MM.1S (cell line): ENCODE measurements around the gene PLEKHA7.

ENCODE experiments used
- DNase-seq: peaks from one replicate; pipeline ENCODE4 v3.0.0-alpha.2; 2015
- H2AFZ ChIP-seq: fragments of 300-600 bp; sonication (generic); 2 replicates; pipeline ENCODE4 v1.6.0; 2016; ENCODE audit warnings: antibody characterized with exemption, low read length
- H3F3A ChIP-seq: fragments of 300-600 bp; sonication (generic); 2 replicates; pipeline ENCODE4 v1.6.1; 2016; ENCODE audit warnings: mild to moderate bottlenecking, antibody characterized with exemption, low read length, moderate library complexity, mixed read lengths; ENCODE audit not compliant: insufficient read depth
- H3K27ac ChIP-seq: fragments of 300-600 bp; sonication (generic); 2 replicates; pipeline ENCODE4 v1.5.1; 2016; ENCODE audit warnings: mild to moderate bottlenecking, low read length
- H3K27me3 ChIP-seq: fragments of 300-600 bp; sonication (generic); replicated peaks from 2 replicates; pipeline ENCODE4 v1.6.0; 2016; ENCODE audit warnings: low read length; ENCODE audit not compliant: insufficient read depth
- H3K36me3 ChIP-seq: fragments of 300-600 bp; sonication (generic); replicated peaks from 2 replicates; pipeline ENCODE4 v1.6.1; 2016; ENCODE audit warnings: mild to moderate bottlenecking, low read length, mixed read lengths; ENCODE audit not compliant: insufficient read depth
- H3K4me1 ChIP-seq: fragments of 300-600 bp; sonication (generic); 2 replicates; pipeline ENCODE4 v1.6.1; 2016; ENCODE audit warnings: low read length, mixed read lengths
- H3K4me2 ChIP-seq: fragments of 300-600 bp; sonication (generic); 2 replicates; pipeline ENCODE4 v1.6.0; 2016; ENCODE audit warnings: low read depth, low read length
- H3K4me3 ChIP-seq: fragments of 300-600 bp; sonication (generic); 2 replicates; pipeline ENCODE4 v1.5.1; 2016; ENCODE audit warnings: low read length, mixed read lengths
- H3K79me2 ChIP-seq: fragments of 300-600 bp; sonication (generic); 2 replicates; pipeline ENCODE4 v1.6.1; 2016; ENCODE audit warnings: mixed run types, low read length, mixed read lengths
- H3K9ac ChIP-seq: fragments of 300-600 bp; sonication (generic); 2 replicates; pipeline ENCODE4 v1.6.1; 2016; ENCODE audit warnings: low read length, mixed read lengths
- H3K9me2 ChIP-seq: fragments of 300-600 bp; sonication (generic); replicated peaks from 2 replicates; pipeline ENCODE4 v1.6.1; 2016; ENCODE audit warnings: mild to moderate bottlenecking, low read length, mixed read lengths; ENCODE audit not compliant: insufficient read depth
- H3K9me3 ChIP-seq: fragments of 300-600 bp; sonication (generic); replicated peaks from 2 replicates; pipeline ENCODE4 v1.6.1; 2016; ENCODE audit warnings: mild to moderate bottlenecking, low read length, mixed read lengths; ENCODE audit not compliant: insufficient read depth
- H4K20me1 ChIP-seq: fragments of 300-600 bp; sonication (generic); 2 replicates; pipeline ENCODE4 v1.6.1; 2016; ENCODE audit warnings: mild to moderate bottlenecking, low read length, moderate library complexity, mixed read lengths; ENCODE audit not compliant: insufficient read depth
- CTCF ChIP-seq: fragments of 300-600 bp; sonication (generic); IDR thresholded peaks from 2 replicates; pipeline ENCODE4 v1.5.1; 2016; ENCODE audit warnings: antibody characterized with exemption, low read length, mixed read lengths
- EZH2 ChIP-seq: fragments of 300-600 bp; sonication (generic); optimal IDR thresholded peaks from 2 replicates; pipeline ENCODE3; 2017; ENCODE audit warnings: low read depth, mild to moderate bottlenecking, antibody characterized with exemption, low read length, mixed read lengths
- EZH2phosphoT487 ChIP-seq: fragments of 300-600 bp; sonication (generic); IDR thresholded peaks from 2 replicates; pipeline ENCODE4 v1.6.1; 2018; ENCODE audit warnings: antibody characterized with exemption, low read length

Gene PLEKHA7

GRCh38 chr11:17010851-17011420 lies 3.3 kb downstream of the PLEKHA7 start:
- Histone ChIP-seq H3K4me2 (no peak overlapping the region), H3K9me2 (no peaks in the 10 kb centered on the region)
- TF ChIP-seq EZH2, result no peak
- no peak for TF ChIP-seq CTCF
- no peak for TF ChIP-seq EZH2phosphoT487

GRCh38 chr11:17008099-17008498 lies 6.1 kb downstream of the PLEKHA7 start:
- Histone ChIP-seq H3K4me1 (no peaks in the 10 kb centered on the region), H4K20me1 (no peaks in the 10 kb centered on the region), H3K79me2 (peaks cover 90% of the 10 kb centered on the region), H3K4me2 (no peak overlapping the region), H3K27ac (no peak overlapping the region), H3K9ac (no peak overlapping the region), H2AFZ (no peak overlapping the region), H3F3A (no peaks in the 10 kb centered on the region), H3K4me3 (no peak overlapping the region), H3K9me2 (no peaks in the 10 kb centered on the region), H3K36me3 (no peaks in the 10 kb centered on the region), H3K9me3 (no peaks in the 10 kb centered on the region), H3K27me3 (no peaks in the 10 kb centered on the region)
- TF ChIP-seq EZH2 (no peak), EZH2phosphoT487 (no peak), CTCF (no peak)
- no peak for DNase-seq

More at GRCh38 chr11:17010851-17011420, 3.3 kb downstream of the PLEKHA7 start:
- Histone ChIP-seq H3F3A (peaks cover 6% of the 10 kb centered on the region; the same call in 1 of the 2 replicates), H3K4me1 (0 out of 2 replicates have a peak, but pooled peaks cover 4% of the 10 kb centered on the region), H3K27me3 (no peaks in the 10 kb centered on the region), H3K27ac (no peak overlapping the region), H3K36me3 (no peaks in the 10 kb centered on the region), H4K20me1 (no peaks in the 10 kb centered on the region), H3K79me2 (peaks cover 84% of the 10 kb centered on the region), H2AFZ (no peak overlapping the region), H3K4me3 (no peak overlapping the region), H3K9me3 (no peaks in the 10 kb centered on the region), H3K9ac (no peak overlapping the region)
- DNase-seq, result no peak

GRCh38 chr11:17005646-17006045 lies 8.6 kb downstream of the PLEKHA7 start:
- Histone ChIP-seq H3F3A (no peaks in the 10 kb centered on the region), H3K27ac (no peak overlapping the region), H3K4me1 (no peaks in the 10 kb centered on the region), H3K36me3 (no peaks in the 10 kb centered on the region), H3K4me2 (no peak overlapping the region), H4K20me1 (no peaks in the 10 kb centered on the region), H3K79me2 (peaks cover 89% of the 10 kb centered on the region), H3K27me3 (no peaks in the 10 kb centered on the region), H3K9me2 (no peaks in the 10 kb centered on the region), H3K4me3 (no peak overlapping the region), H2AFZ (no peak overlapping the region), H3K9ac (no peak overlapping the region), H3K9me3 (no peaks in the 10 kb centered on the region)
- DNase-seq, result no peak
- no peak for TF ChIP-seq EZH2

- H3K27me3 ChIP-seq, result no peaks in the 10 kb centered on the region
- TF ChIP-seq CTCF, result no peak
- no peak for TF ChIP-seq EZH2phosphoT487
- TF ChIP-seq EZH2, result no peak
- H3K4me3 ChIP-seq, result no peak overlapping the region
- no peaks in the 10 kb centered on the region for H3F3A ChIP-seq
- H4K20me1 ChIP-seq, result no peaks in the 10 kb centered on the region
- H3K9ac ChIP-seq, result no peak overlapping the region
- no peaks in the 10 kb centered on the region for H3K36me3 ChIP-seq
- no peak for DNase-seq
- H3K79me2 ChIP-seq, result peaks cover 90% of the 10 kb centered on the region
- no peaks in the 10 kb centered on the region for H3K9me3 ChIP-seq
- H3K4me1 ChIP-seq, result no peaks in the 10 kb centered on the region
- H3K27ac ChIP-seq, result no peak overlapping the region
- H2AFZ ChIP-seq, result no peak overlapping the region
- no peak overlapping the region for H3K4me2 ChIP-seq
- no peaks in the 10 kb centered on the region for H3K9me2 ChIP-seq
Observed at GRCh38 chr11:17004486-17005148, 9.6 kb downstream of the PLEKHA7 start.
